AG09309 (cell line): ENCODE data around the gene OR4F16.
"Not testable (repeated sequence)": the region's sequence is repeated elsewhere in the genome, so short reads cannot be mapped to it uniquely, and the experiment has no call there.

Source experiments
- DNase-seq: peaks from one replicate; pipeline ENCODE4 v3.0.0-alpha.2; 2010; ENCODE audit warnings: low read depth
- H3K4me3 ChIP-seq: 2 replicates; pipeline ENCODE4 v1.5.1; 2011; ENCODE audit warnings: mild to moderate bottlenecking, low read depth, low read length, moderate library complexity; ENCODE audit not compliant: control insufficient read depth

The OR4F16 gene

GRCh38 chr1:686554-686953, at the start of gene OR4F16:
Gene OR4F16 (minus strand): TSS chr1:686654. CDS start chr1:686654, 0 bp downstream.
- H3K4me3 ChIP-seq, DNase-seq: not testable (repeated sequence)

DNA sequence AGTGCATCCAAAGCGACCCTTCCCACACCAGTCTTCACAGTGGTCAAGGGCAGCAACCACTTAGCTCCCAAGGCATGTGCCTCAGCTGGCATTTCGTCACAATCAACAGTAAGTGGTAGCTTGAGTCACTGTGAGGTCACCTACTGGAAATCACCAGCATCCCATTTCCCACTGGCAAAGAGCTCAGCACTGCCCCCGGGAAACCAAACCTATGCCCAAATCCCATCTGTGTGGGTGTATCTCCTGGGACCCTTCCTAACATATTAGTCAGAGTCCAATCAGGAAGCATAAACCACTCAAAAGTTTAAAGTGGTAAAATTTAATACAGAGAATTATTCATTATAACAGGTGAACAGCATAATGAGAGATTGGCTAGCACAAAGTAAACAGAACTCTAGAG, 47.2 kb upstream of the OR4F16 start:
- not testable (repeated sequence) for H3K4me3 ChIP-seq, DNase-seq

GRCh38 chr1:727040-727439, 40.6 kb upstream of the OR4F16 start:
- not testable (repeated sequence) for DNase-seq, H3K4me3 ChIP-seq
